ENCODE measurements around the gene KRT31. TPM values are rescaled to one million over a fixed set of nuclear protein-coding genes. Genes with fewer than 3 reads are reported as not detected.
"Not testable (repeated sequence)": the region's sequence is repeated elsewhere in the genome, so short reads cannot be mapped to it uniquely, and the experiment has no call there.

Gene KRT31
- total and polyA plus RNA-seq, 8 donors: not detected

- no peak for ATAC-seq
- Histone ChIP-seq H3K9me3 (no peaks in the 10 kb centered on the region), H3K4me3 (no peak overlapping the region), H3K27ac (no peak overlapping the region), H3K36me3 (no peaks in the 10 kb centered on the region), H3K27me3 (no peaks in the 10 kb centered on the region), H3K4me1 (no peaks in the 10 kb centered on the region)
- no peak for DNase-seq
- no peak for TF ChIP-seq CTCF (IDR thresholded peaks at IDR 0.05)
- intact Hi-C loops (cut with DNase I): no loop called here
Observed at GRCh38 chr17:41347869-41348760, 49.3 kb downstream of the KRT31 start.

- H3K27ac ChIP-seq; H3K4me1 ChIP-seq; DNase-seq; H3K4me3 ChIP-seq; intact Hi-C loops (cut with DNase I); H3K9me3 ChIP-seq; H3K36me3 ChIP-seq; ATAC-seq; H3K27me3 ChIP-seq: not testable (repeated sequence)
Observed at GRCh38 chr17:41346421-41346820, 51.0 kb downstream of the KRT31 start.

GRCh38 chr17:41345992-41346391, 51.4 kb downstream of the KRT31 start:
- H3K27ac ChIP-seq: no peak overlapping the region
- peaks cover 0 to 7% of the 10 kb centered on the region in 2 donors for H3K9me3 ChIP-seq
- no peak for TF ChIP-seq CTCF (IDR thresholded peaks at IDR 0.05)
- no peak overlapping the region for H3K4me3 ChIP-seq
- no peaks in the 10 kb centered on the region for H3K36me3 ChIP-seq
- intact Hi-C loops (cut with DNase I): no loop called here
- H3K27me3 ChIP-seq: no peaks in the 10 kb centered on the region
- DNase-seq (no peak), ATAC-seq (no peak)
- H3K4me1 ChIP-seq: no peaks in the 10 kb centered on the region

Other genes starting within 250 kb of the KRT31 start
Only the 30 nearest of the 31 such genes appear.
- not detected for gene KRTAP4-4, start 236.9 kb downstream of the KRT31 start, total RNA-seq
- gene KRTAP4-4, start 236.9 kb downstream of the KRT31 start, polyA plus RNA-seq (ENCODE audit: insufficient read length in 6 of 6): not detected
- gene KRTAP4-3, start 229.4 kb downstream of the KRT31 start, total RNA-seq: not detected
- not detected for gene KRTAP4-3, start 229.4 kb downstream of the KRT31 start, polyA plus RNA-seq (ENCODE audit: insufficient read length in 6 of 6)
- not detected for gene KRTAP4-2, start 219.4 kb downstream of the KRT31 start, total RNA-seq
- gene KRTAP4-2, start 219.4 kb downstream of the KRT31 start, polyA plus RNA-seq (ENCODE audit: insufficient read length in 6 of 6): not detected
- not detected for gene KRTAP4-1, start 212.7 kb downstream of the KRT31 start, total RNA-seq
- not detected for gene KRTAP4-1, start 212.7 kb downstream of the KRT31 start, polyA plus RNA-seq (ENCODE audit: insufficient read length in 6 of 6)
- not detected for gene KRTAP9-1, start 207.7 kb downstream of the KRT31 start, total RNA-seq
- not detected for gene KRTAP9-1, start 207.7 kb downstream of the KRT31 start, polyA plus RNA-seq (ENCODE audit: insufficient read length in 6 of 6)
- gene KRTAP9-2, start 171.0 kb downstream of the KRT31 start, total RNA-seq: not detected
- gene KRTAP9-2, start 171.0 kb downstream of the KRT31 start, polyA plus RNA-seq (ENCODE audit: insufficient read length in 6 of 6): not detected
- gene KRTAP9-3, start 165.2 kb downstream of the KRT31 start, total RNA-seq: not detected
- gene KRTAP9-3, start 165.2 kb downstream of the KRT31 start, polyA plus RNA-seq (ENCODE audit: insufficient read length in 6 of 6): not detected
- not detected for gene KRTAP9-8, start 159.6 kb downstream of the KRT31 start, total RNA-seq
- not detected for gene KRTAP9-8, start 159.6 kb downstream of the KRT31 start, polyA plus RNA-seq (ENCODE audit: insufficient read length in 6 of 6)
- not detected for gene KRTAP9-4, start 147.9 kb downstream of the KRT31 start, total RNA-seq
- not detected for gene KRTAP9-4, start 147.9 kb downstream of the KRT31 start, polyA plus RNA-seq (ENCODE audit: insufficient read length in 6 of 6)
- not detected for gene KRTAP9-9, start 142.2 kb downstream of the KRT31 start, total RNA-seq
- gene KRTAP9-9, start 142.2 kb downstream of the KRT31 start, polyA plus RNA-seq (ENCODE audit: insufficient read length in 6 of 6): not detected
- gene KRTAP9-6, start 132.2 kb downstream of the KRT31 start, total RNA-seq: not detected
- gene KRTAP9-6, start 132.2 kb downstream of the KRT31 start, polyA plus RNA-seq (ENCODE audit: insufficient read length in 6 of 6): under 1 TPM in 3 of 6 donors, not detected in 3; 0.13 to 0.25 (median 0.23) TPM
- not detected for gene KRTAP9-7, start 121.9 kb downstream of the KRT31 start, total RNA-seq
- gene KRTAP9-7, start 121.9 kb downstream of the KRT31 start, polyA plus RNA-seq (ENCODE audit: insufficient read length in 6 of 6): not detected
- not detected for gene KRTAP29-1, start 94.8 kb downstream of the KRT31 start, total RNA-seq
- gene KRTAP29-1, start 94.8 kb downstream of the KRT31 start, polyA plus RNA-seq (ENCODE audit: insufficient read length in 6 of 6): not detected
- not detected for gene KRTAP16-1, start 88.3 kb downstream of the KRT31 start, total RNA-seq
- gene KRTAP16-1, start 88.3 kb downstream of the KRT31 start, polyA plus RNA-seq (ENCODE audit: insufficient read length in 6 of 6): not detected
- not detected for gene KRTAP17-1, start 81.9 kb downstream of the KRT31 start, total RNA-seq
- not detected for gene KRTAP17-1, start 81.9 kb downstream of the KRT31 start, polyA plus RNA-seq (ENCODE audit: insufficient read length in 6 of 6)
- not detected for gene KRT33A, start 46.8 kb downstream of the KRT31 start, total RNA-seq
- gene KRT33A, start 46.8 kb downstream of the KRT31 start, polyA plus RNA-seq (ENCODE audit: insufficient read length in 6 of 6): not detected
- not detected for gene KRT33B, start 27.8 kb downstream of the KRT31 start, total RNA-seq
- gene KRT33B, start 27.8 kb downstream of the KRT31 start, polyA plus RNA-seq (ENCODE audit: insufficient read length in 6 of 6): not detected
- not detected for gene KRT34, start 15.3 kb downstream of the KRT31 start, total RNA-seq
- gene KRT34, start 15.3 kb downstream of the KRT31 start, polyA plus RNA-seq (ENCODE audit: insufficient read length in 6 of 6): not detected
- gene KRT37, start 27.0 kb upstream of the KRT31 start, total RNA-seq: not detected
- gene KRT37, start 27.0 kb upstream of the KRT31 start, polyA plus RNA-seq (ENCODE audit: insufficient read length in 6 of 6): not detected
- gene KRT38, start 43.4 kb upstream of the KRT31 start, total RNA-seq: not detected
- not detected for gene KRT38, start 43.4 kb upstream of the KRT31 start, polyA plus RNA-seq (ENCODE audit: insufficient read length in 6 of 6)
- gene KRT32, start 69.8 kb upstream of the KRT31 start, total RNA-seq: not detected
- not detected for gene KRT32, start 69.8 kb upstream of the KRT31 start, polyA plus RNA-seq (ENCODE audit: insufficient read length in 6 of 6)
- gene KRT35, start 83.5 kb upstream of the KRT31 start, total RNA-seq: not detected
- not detected for gene KRT35, start 83.5 kb upstream of the KRT31 start, polyA plus RNA-seq (ENCODE audit: insufficient read length in 6 of 6)
- not detected for gene KRT36, start 92.3 kb upstream of the KRT31 start, total RNA-seq
- not detected for gene KRT36, start 92.3 kb upstream of the KRT31 start, polyA plus RNA-seq (ENCODE audit: insufficient read length in 6 of 6)
- 10 to 100 TPM; 10.8 to 29.1 TPM for gene KRT13, start 108.0 kb upstream of the KRT31 start, total RNA-seq
- gene KRT13, start 108.0 kb upstream of the KRT31 start, polyA plus RNA-seq (ENCODE audit: insufficient read length in 6 of 6): under 1 TPM in 4 of 6 donors, not detected in 2; 0.17 to 0.49 (median 0.34) TPM
- 10 to 100 TPM; 23.8 to 27.8 TPM for gene KRT15, start 121.3 kb upstream of the KRT31 start, total RNA-seq
- gene KRT15, start 121.3 kb upstream of the KRT31 start, polyA plus RNA-seq (ENCODE audit: insufficient read length in 6 of 6): 1 to 10 TPM; 1.3 to 2.7 (median 2.1) TPM
- 1,000 to 10,000 TPM in 1 of 2 donors, 100 to 1,000 TPM in 1; 692 to 1,142 TPM for gene KRT19, start 130.7 kb upstream of the KRT31 start, total RNA-seq
- 100 to 1,000 TPM; 125 to 171 (median 133) TPM for gene KRT19, start 130.7 kb upstream of the KRT31 start, polyA plus RNA-seq (ENCODE audit: insufficient read length in 6 of 6)
- gene KRT9, start 174.5 kb upstream of the KRT31 start, total RNA-seq: not detected
- gene KRT9, start 174.5 kb upstream of the KRT31 start, polyA plus RNA-seq (ENCODE audit: insufficient read length in 6 of 6): not detected
- gene KRT14, start 189.3 kb upstream of the KRT31 start, total RNA-seq: 1 to 10 TPM in 1 of 2 donors, not detected in 1; 1.5 TPM
- 1 to 10 TPM in 4 of 6 donors, under 1 TPM in 2; 0.35 to 2.0 (median 1.2) TPM for gene KRT14, start 189.3 kb upstream of the KRT31 start, polyA plus RNA-seq (ENCODE audit: insufficient read length in 6 of 6)
- 1 to 10 TPM in 1 of 2 donors, under 1 TPM in 1; 0.65 to 1.0 TPM for gene KRT16, start 215.2 kb upstream of the KRT31 start, total RNA-seq
- not detected for gene KRT16, start 215.2 kb upstream of the KRT31 start, polyA plus RNA-seq (ENCODE audit: insufficient read length in 6 of 6)
- gene KRT17, start 227.0 kb upstream of the KRT31 start, total RNA-seq: 10 to 100 TPM; 14.2 to 85.6 TPM
- gene KRT17, start 227.0 kb upstream of the KRT31 start, polyA plus RNA-seq (ENCODE audit: insufficient read length in 6 of 6): 10 to 100 TPM in 1 of 6 donors, 1 to 10 TPM in 5; 4.1 to 28.1 (median 5.0) TPM

Data from left lung (tissue), 10 donors.